ENCODE results near the gene IFT122.

The IFT122 gene

DNA sequence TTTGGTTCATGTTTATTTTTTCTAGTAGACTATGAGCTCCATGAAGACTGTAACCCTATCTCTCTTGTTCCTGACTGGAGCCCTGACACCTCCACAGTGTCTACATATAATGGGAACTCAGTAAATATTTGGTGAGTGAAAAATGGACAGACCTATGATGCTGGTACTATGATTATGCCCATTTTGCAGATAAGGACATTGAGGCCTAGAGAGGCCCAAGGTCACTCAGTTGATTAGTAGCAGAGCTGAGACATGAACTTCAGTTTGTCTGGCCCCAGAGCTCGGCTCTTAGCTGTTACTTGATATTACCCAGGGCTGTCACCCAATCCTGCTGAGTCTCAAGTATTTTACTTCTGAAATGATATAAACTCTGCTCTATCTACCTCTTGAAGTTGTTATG is 17.1 kb upstream of the IFT122 start:
- H3K9me3 ChIP-seq (ENCODE audit: severe bottlenecking) = no peaks in the 10 kb centered on the region
- ATAC-seq (ENCODE audit: low read depth) = no peak
- TF ChIP-seq, protein P1, sequence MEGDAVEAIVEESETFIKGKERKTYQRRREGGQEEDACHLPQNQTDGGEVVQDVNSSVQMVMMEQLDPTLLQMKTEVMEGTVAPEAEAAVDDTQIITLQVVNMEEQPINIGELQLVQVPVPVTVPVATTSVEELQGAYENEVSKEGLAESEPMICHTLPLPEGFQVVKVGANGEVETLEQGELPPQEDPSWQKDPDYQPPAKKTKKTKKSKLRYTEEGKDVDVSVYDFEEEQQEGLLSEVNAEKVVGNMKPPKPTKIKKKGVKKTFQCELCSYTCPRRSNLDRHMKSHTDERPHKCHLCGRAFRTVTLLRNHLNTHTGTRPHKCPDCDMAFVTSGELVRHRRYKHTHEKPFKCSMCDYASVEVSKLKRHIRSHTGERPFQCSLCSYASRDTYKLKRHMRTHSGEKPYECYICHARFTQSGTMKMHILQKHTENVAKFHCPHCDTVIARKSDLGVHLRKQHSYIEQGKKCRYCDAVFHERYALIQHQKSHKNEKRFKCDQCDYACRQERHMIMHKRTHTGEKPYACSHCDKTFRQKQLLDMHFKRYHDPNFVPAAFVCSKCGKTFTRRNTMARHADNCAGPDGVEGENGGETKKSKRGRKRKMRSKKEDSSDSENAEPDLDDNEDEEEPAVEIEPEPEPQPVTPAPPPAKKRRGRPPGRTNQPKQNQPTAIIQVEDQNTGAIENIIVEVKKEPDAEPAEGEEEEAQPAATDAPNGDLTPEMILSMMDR (IDR thresholded peaks at IDR 0.05; ENCODE audit: poor library complexity, severe bottlenecking) = no peak
- no peak overlapping the region for H3K27ac ChIP-seq (ENCODE audit: poor library complexity, severe bottlenecking)
- H3K36me3 ChIP-seq (ENCODE audit: low read depth) = no peaks in the 10 kb centered on the region
- DNase-seq (ENCODE audit: low spot score) = no peak
- no peaks in the 10 kb centered on the region for H3K4me1 ChIP-seq (ENCODE audit: insufficient read depth, poor library complexity, severe bottlenecking)
- H3K27me3 ChIP-seq (ENCODE audit: insufficient read depth, poor library complexity, severe bottlenecking) = no peaks in the 10 kb centered on the region
- H3K4me3 ChIP-seq (ENCODE audit: severe bottlenecking) = no peak overlapping the region

DNA sequence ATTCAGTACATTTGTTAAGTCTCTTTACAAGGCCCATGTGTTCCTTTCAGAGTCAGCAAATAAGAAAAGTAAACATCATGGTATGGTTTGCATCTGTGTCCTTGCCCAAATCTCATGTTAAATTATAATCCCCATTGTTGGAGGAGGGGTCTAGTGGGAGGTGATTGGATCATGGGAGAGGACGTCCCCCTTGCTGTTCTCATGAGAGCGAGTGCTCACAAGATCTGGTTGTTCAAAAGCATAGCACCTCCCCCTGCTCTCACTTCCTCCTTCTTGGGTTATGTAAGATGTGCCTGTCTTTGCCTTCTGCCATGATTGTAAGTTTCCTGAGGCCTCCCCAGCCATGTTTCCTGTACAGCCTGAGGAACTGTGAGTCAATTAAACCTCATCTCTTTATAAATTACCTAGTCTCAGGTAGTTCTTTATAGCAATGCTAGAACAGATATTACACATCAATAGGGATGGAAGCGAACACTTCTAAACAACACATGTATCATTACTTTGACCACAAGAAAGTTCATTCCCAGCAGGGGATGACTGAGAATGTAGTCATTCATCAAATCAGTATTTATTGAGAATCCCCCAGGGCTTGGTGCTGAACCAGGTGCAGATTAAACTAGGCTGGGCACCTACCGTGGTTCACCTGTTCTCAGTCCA is 15.7 kb upstream of the IFT122 start:
- Histone ChIP-seq H3K4me1 (ENCODE audit: insufficient read depth, poor library complexity, severe bottlenecking) (no peaks in the 10 kb centered on the region), H3K9me3 (ENCODE audit: severe bottlenecking) (no peaks in the 10 kb centered on the region), H3K4me3 (ENCODE audit: severe bottlenecking) (no peak overlapping the region), H3K36me3 (ENCODE audit: low read depth) (no peaks in the 10 kb centered on the region), H3K27me3 (ENCODE audit: insufficient read depth, poor library complexity, severe bottlenecking) (no peaks in the 10 kb centered on the region), H3K27ac (ENCODE audit: poor library complexity, severe bottlenecking) (peak overlapping the region; percentile 12)
- peak; percentile 5; the same call in 1 of the 3 replicates for ATAC-seq (ENCODE audit: low read depth)
- DNase-seq (ENCODE audit: low spot score) = no peak
- TF ChIP-seq, protein P1 (IDR thresholded peaks at IDR 0.05; ENCODE audit: poor library complexity, severe bottlenecking) = no peak

DNA sequence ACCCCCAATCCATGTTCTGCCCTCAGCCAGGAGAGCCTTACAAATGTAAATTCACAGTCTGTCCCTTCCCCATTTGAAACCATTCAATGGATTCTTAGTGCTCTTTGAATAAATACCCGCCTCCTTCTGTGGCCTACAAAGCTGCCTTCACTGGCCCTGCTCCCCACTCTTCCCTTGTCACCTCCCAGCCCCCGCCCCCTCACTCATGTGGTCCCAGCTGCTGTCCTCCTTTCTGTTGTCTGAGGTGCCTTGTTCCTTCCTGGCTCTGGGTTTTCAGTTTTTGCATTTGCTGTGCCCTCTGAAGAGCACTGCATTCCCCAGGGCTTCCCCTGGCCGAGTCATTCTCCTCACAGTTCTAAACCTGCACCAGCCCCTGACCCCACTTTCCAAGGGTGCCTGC is 14.8 kb upstream of the IFT122 start:
- Histone ChIP-seq H3K4me1 (ENCODE audit: insufficient read depth, poor library complexity, severe bottlenecking) (no peaks in the 10 kb centered on the region), H3K4me3 (ENCODE audit: severe bottlenecking) (no peak overlapping the region), H3K36me3 (ENCODE audit: low read depth) (no peaks in the 10 kb centered on the region), H3K27ac (ENCODE audit: poor library complexity, severe bottlenecking) (no peak overlapping the region), H3K9me3 (ENCODE audit: severe bottlenecking) (no peaks in the 10 kb centered on the region), H3K27me3 (ENCODE audit: insufficient read depth, poor library complexity, severe bottlenecking) (no peaks in the 10 kb centered on the region)
- ATAC-seq (ENCODE audit: low read depth) = no peak
- TF ChIP-seq, protein P1 (IDR thresholded peaks at IDR 0.05; ENCODE audit: poor library complexity, severe bottlenecking) = no peak
- no peak for DNase-seq (ENCODE audit: low spot score)

DNA sequence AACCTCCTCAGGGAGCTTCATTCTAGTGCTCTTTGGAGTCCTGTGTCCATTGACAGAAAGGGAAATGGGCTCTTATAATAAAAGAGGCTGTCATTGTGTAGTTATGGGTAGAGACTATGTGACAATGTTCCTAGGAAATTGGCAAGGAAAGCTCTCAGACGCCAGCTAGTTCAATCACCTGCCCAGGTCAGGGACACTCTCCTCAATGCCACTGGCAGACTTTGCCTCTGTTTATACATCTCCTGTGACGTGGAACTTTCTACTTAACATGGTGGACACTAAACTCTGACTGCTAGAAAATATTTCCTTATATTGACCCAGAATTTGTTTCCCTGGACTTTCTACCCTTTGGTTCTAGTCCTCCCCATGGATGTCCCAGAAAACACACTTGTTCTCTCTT is 14.4 kb upstream of the IFT122 start:
- no peaks in the 10 kb centered on the region for H3K4me1 ChIP-seq (ENCODE audit: insufficient read depth, poor library complexity, severe bottlenecking)
- no peaks in the 10 kb centered on the region for H3K27me3 ChIP-seq (ENCODE audit: insufficient read depth, poor library complexity, severe bottlenecking)
- no peak for ATAC-seq (ENCODE audit: low read depth)
- no peak overlapping the region for H3K27ac ChIP-seq (ENCODE audit: poor library complexity, severe bottlenecking)
- TF ChIP-seq, protein P1 (IDR thresholded peaks at IDR 0.05; ENCODE audit: poor library complexity, severe bottlenecking) = no peak
- no peaks in the 10 kb centered on the region; the same call in 1 of the 2 replicates for H3K36me3 ChIP-seq (ENCODE audit: low read depth)
- no peak for DNase-seq (ENCODE audit: low spot score)
- H3K4me3 ChIP-seq (ENCODE audit: severe bottlenecking) = no peak overlapping the region
- no peaks in the 10 kb centered on the region for H3K9me3 ChIP-seq (ENCODE audit: severe bottlenecking)

DNA sequence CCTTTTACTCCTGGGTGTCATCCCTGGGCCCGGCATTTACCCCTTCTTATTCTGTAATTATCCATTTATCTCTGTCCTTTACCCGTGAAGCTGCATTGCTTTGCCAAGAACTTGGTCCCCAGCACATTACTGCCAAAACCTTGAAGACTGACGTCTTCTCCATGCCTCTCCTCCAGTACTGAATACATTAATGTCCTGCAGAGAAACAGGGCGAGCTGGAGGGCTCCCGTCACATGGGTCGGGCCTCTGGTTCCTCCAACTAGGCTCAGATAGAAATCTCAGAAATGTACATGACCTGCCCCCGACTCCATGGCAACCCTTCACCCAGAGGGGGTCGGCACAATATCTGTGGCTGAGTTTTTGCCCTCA is 12.0 kb upstream of the IFT122 start:
- no peak overlapping the region for H3K27ac ChIP-seq (ENCODE audit: poor library complexity, severe bottlenecking)
- H3K4me3 ChIP-seq (ENCODE audit: severe bottlenecking) = peak overlapping the region; percentile 30
- H3K4me1 ChIP-seq (ENCODE audit: insufficient read depth, poor library complexity, severe bottlenecking) = no peaks in the 10 kb centered on the region
- TF ChIP-seq, protein P1 (IDR thresholded peaks at IDR 0.05; ENCODE audit: poor library complexity, severe bottlenecking) = no peak
- H3K27me3 ChIP-seq (ENCODE audit: insufficient read depth, poor library complexity, severe bottlenecking) = no peaks in the 10 kb centered on the region
- H3K9me3 ChIP-seq (ENCODE audit: severe bottlenecking) = no peaks in the 10 kb centered on the region
- ATAC-seq (ENCODE audit: low read depth) (peak; percentile 27), DNase-seq (ENCODE audit: low spot score) (no peak)
- H3K36me3 ChIP-seq (ENCODE audit: low read depth) = peaks cover 23% of the 10 kb centered on the region

All from RWPE2 (cell line).